Ascending aorta (tissue), 2 donors: ENCODE data around the gene RGPD6. TPM values are rescaled to one million over a fixed set of nuclear protein-coding genes. Genes with fewer than 3 reads are reported as not detected.
"Not testable (repeated sequence)": the region's sequence is repeated elsewhere in the genome, so short reads cannot be mapped to it uniquely, and the experiment has no call there.

Experiments used
- DNase-seq, 2 donors: peaks; one replicate each; pipeline ENCODE4 v3.0.0-alpha.2; 2019; ENCODE audit warnings: low spot score in 2 of 2
- H3K27ac ChIP-seq, 2 donors: fragments of 200-600 bp; sonication (generic); one replicate each; pipeline ENCODE4 v1.5.1; 2016 to 2017; ENCODE audit warnings: mild to moderate bottlenecking in 1 of 2
- H3K27me3 ChIP-seq: fragments of 200-600 bp; sonication (generic); one replicate; pipeline ENCODE4 v1.5.1; 2017
- H3K36me3 ChIP-seq, 2 donors: fragments of 200-600 bp; sonication (generic); one replicate each; pipeline ENCODE4 v1.5.1; 2016
- H3K4me1 ChIP-seq, 2 donors: fragments of 200-600 bp; sonication (generic); one replicate each; pipeline ENCODE4 v1.5.1; 2016 to 2017; ENCODE audit warnings: mild to moderate bottlenecking in 1 of 2
- H3K4me3 ChIP-seq, 2 donors: fragments of 200-600 bp; sonication (generic); one replicate each; pipeline ENCODE4 v1.5.1; 2016 to 2017; ENCODE audit warnings: mild to moderate bottlenecking in 1 of 2
- H3K9me3 ChIP-seq, 2 donors: fragments of 200-600 bp; sonication (generic); one replicate each; pipeline ENCODE4 v1.5.1; 2016
- intact Hi-C: fragments of 100-400 bp; cut with DNase I; formaldehyde crosslinking; loops from one replicate; pipeline ENCODE4 v1.15.1; 2023
- total RNA-seq: library from RNA; depleted of rRNA; stranded (reverse); fragments of >200 nt; gene quantifications from one replicate; pipeline ENCODE4 v1.1.0, GENCODE V29; 2016

The RGPD6 gene
- total RNA-seq, 1 donor from 2014 or later = 21.9 TPM

GRCh38 chr2:110472171-110473058 lies 104.6 kb downstream of the RGPD6 start, which contains the start of gene LIMS4:
LIMS4 (minus strand) TSS chr2:110472816; CDS start chr2:110472778, 38 bp downstream.
- H3K4me3 ChIP-seq, intact Hi-C loops, H3K27me3 ChIP-seq, H3K4me1 ChIP-seq, H3K36me3 ChIP-seq, H3K27ac ChIP-seq, H3K9me3 ChIP-seq, DNase-seq: not testable (repeated sequence)

- H3K9me3 ChIP-seq, H3K4me3 ChIP-seq, H3K27ac ChIP-seq, intact Hi-C loops, H3K4me1 ChIP-seq, DNase-seq, H3K27me3 ChIP-seq, H3K36me3 ChIP-seq: not testable (repeated sequence)
These were observed 108.1 kb downstream of the RGPD6 start for GRCh38 chr2:110468921-110469320.

- H3K4me1 ChIP-seq, H3K36me3 ChIP-seq, H3K4me3 ChIP-seq, H3K27ac ChIP-seq, intact Hi-C loops, H3K9me3 ChIP-seq, DNase-seq, H3K27me3 ChIP-seq: not testable (repeated sequence)
These were observed 111.7 kb downstream of the RGPD6 start for GRCh38 chr2:110465312-110465711.

Other genes starting within 250 kb of the RGPD6 start
- gene LIMS4, start 104.4 kb downstream of the RGPD6 start, total RNA-seq = 21.2 TPM
- not detected for gene BUB1, start 100.8 kb upstream of the RGPD6 start, total RNA-seq
- not detected for gene ACOXL, start 155.4 kb upstream of the RGPD6 start, total RNA-seq